Measurements from ENCODE around the gene ARL10.

- TF ChIP-seq POLR2A (IDR thresholded peaks at IDR 0.05) (no peak), EP300 (IDR thresholded peaks at IDR 0.05) (no peak)
Observed at GRCh38 chr5:176342766-176343458, 22.4 kb upstream of the ARL10 start.

Measured in tibial nerve (tissue), 3 donors.